Activated CD4-positive, alpha-beta T cell treated with anti-CD3 and anti-CD28 coated beads, Interleukin-2, amount 10 ng/mL, durations not matched to agents 24 days and 14 days (primary cell): ENCODE results near the gene OR2T1. TPM values are rescaled to one million over a fixed set of nuclear protein-coding genes. Genes with fewer than 3 reads are reported as not detected.

Experiments
- DNase-seq: peaks from one replicate; pipeline ENCODE4 v3.0.0; 2022
- H3K27ac Mint-ChIP-seq: one replicate; pipeline ENCODE4 v1.8.0; 2022; ENCODE audit warnings: mild to moderate bottlenecking, mixed read lengths
- H3K27me3 Mint-ChIP-seq: one replicate; pipeline ENCODE4 v1.8.0; 2022; ENCODE audit warnings: mixed read lengths
- H3K36me3 Mint-ChIP-seq: one replicate; pipeline ENCODE4 v1.8.0; 2022; ENCODE audit warnings: low read depth, mild to moderate bottlenecking, mixed read lengths
- H3K4me1 Mint-ChIP-seq: one replicate; pipeline ENCODE4 v1.8.0; 2021; ENCODE audit warnings: mixed read lengths
- H3K4me3 Mint-ChIP-seq: one replicate; pipeline ENCODE4 v1.8.0; 2022; ENCODE audit warnings: mild to moderate bottlenecking, moderate library complexity, mixed read lengths
- H3K9me3 Mint-ChIP-seq: one replicate; pipeline ENCODE4 v1.8.0; 2021; ENCODE audit warnings: mixed read lengths
- intact Hi-C: fragments of 100-400 bp; cut with micrococcal nuclease; formaldehyde crosslinking; loops from one replicate; pipeline ENCODE4 v1.15.1; 2023
- total RNA-seq: library from RNA; stranded (reverse); gene quantifications from 2 replicates; pipeline ENCODE4 v1.2.3, GENCODE V29; 2022

OR2T1 gene
- not detected in 2 replicates for total RNA-seq

GRCh38 chr1:248402748-248403147, at the start of gene OR2T1:
Gene OR2T1 (plus strand): TSS chr1:248403048. CDS start chr1:248406148, 3,100 bp downstream.
- intact Hi-C loops = no loop called here

DNA sequence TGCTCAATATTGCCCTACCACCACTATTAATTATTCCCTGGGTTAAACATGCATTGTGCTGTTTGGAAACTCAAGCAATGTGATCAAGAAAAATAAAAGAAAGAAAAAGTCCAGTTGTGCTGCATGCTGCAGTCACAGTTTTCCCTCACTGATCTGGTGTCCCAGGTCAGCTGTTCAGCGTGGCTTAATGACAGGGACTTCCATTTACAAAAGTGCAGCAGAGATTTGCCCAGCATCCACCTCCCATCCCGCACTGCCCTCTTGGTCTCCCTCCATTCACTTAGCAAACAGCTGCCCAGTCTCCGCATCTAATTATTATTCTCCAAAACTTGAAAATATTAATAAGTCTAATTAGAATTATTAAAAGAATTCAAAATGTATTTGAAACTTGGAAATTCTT, 43.4 kb upstream of the OR2T1 start:
- no peak for DNase-seq
- no peak overlapping the region for H3K4me3 Mint-ChIP-seq
- H3K4me1 Mint-ChIP-seq = no peaks in the 10 kb centered on the region
- no peaks in the 10 kb centered on the region for H3K36me3 Mint-ChIP-seq
- no peaks in the 10 kb centered on the region for H3K9me3 Mint-ChIP-seq
- intact Hi-C loops = no loop called here
- no peak overlapping the region for H3K27ac Mint-ChIP-seq
- H3K27me3 Mint-ChIP-seq = no peaks in the 10 kb centered on the region

More at GRCh38 chr1:248402748-248403147, at the start of gene OR2T1:
- Mint-ChIP-seq H3K27me3 (no peaks in the 10 kb centered on the region), H3K4me3 (no peak within 1 kb of the TSS), H3K4me1 (peaks cover 3% of the 10 kb centered on the region), H3K36me3 (no peaks in the 10 kb centered on the region), H3K27ac (no peak within 1 kb of the TSS), H3K9me3 (peaks cover 3% of the 10 kb centered on the region)
- DNase-seq = no peak

DNA sequence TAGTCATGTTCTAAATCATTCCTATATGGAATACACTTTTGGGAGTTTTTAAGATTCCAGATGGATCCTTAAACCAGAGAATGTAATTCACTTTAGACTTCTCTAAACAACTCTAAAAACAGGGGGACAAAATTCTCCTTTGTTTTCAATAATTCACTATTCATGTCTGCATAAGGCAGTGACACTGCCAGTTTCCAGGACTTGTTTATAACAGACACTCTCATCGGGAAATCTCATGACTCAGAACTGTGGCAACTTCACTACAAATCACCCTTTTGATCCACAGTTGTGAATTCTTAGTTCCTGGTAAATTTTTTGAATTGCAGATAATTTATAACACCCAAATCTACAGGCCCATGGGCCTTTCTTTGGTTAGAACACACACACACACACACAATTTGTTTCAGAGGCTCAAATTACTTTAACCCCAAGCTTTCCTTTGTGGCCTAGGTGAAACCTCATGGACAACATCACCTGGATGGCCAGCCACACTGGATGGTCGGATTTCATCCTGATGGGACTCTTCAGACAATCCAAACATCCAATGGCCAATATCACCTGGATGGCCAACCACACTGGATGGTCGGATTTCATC, 41.6 kb upstream of the OR2T1 start, which contains the start of gene OR2T4:
Gene OR2T4, plus strand, starts transcription at position 545 of the 595 bp plus-strand sequence. Its CDS starts 0 bp downstream, at position 545.
- H3K27me3 Mint-ChIP-seq = no peaks in the 10 kb centered on the region
- DNase-seq = no peak
- no peaks in the 10 kb centered on the region for H3K9me3 Mint-ChIP-seq
- no peak within 1 kb of the TSS for H3K27ac Mint-ChIP-seq
- H3K4me1 Mint-ChIP-seq = no peaks in the 10 kb centered on the region
- no peak within 1 kb of the TSS for H3K4me3 Mint-ChIP-seq
- H3K36me3 Mint-ChIP-seq = no peaks in the 10 kb centered on the region
- intact Hi-C loops = no loop called here

- no peaks in the 10 kb centered on the region for H3K36me3 Mint-ChIP-seq
- intact Hi-C loops = no loop called here
- H3K4me3 Mint-ChIP-seq = no peak overlapping the region
- H3K27ac Mint-ChIP-seq = no peak overlapping the region
- no peak for DNase-seq
- H3K4me1 Mint-ChIP-seq = no peaks in the 10 kb centered on the region
- no peaks in the 10 kb centered on the region for H3K27me3 Mint-ChIP-seq
- H3K9me3 Mint-ChIP-seq = no peaks in the 10 kb centered on the region
Observed at GRCh38 chr1:248366609-248367008, 36.2 kb upstream of the OR2T1 start.

GRCh38 chr1:248372394-248372793, 30.5 kb upstream of the OR2T1 start:
- Mint-ChIP-seq H3K27me3 (no peaks in the 10 kb centered on the region), H3K9me3 (no peaks in the 10 kb centered on the region), H3K27ac (no peak overlapping the region), H3K36me3 (no peaks in the 10 kb centered on the region), H3K4me1 (no peaks in the 10 kb centered on the region), H3K4me3 (no peak overlapping the region)
- intact Hi-C loops = no loop called here
- DNase-seq = no peak

DNA sequence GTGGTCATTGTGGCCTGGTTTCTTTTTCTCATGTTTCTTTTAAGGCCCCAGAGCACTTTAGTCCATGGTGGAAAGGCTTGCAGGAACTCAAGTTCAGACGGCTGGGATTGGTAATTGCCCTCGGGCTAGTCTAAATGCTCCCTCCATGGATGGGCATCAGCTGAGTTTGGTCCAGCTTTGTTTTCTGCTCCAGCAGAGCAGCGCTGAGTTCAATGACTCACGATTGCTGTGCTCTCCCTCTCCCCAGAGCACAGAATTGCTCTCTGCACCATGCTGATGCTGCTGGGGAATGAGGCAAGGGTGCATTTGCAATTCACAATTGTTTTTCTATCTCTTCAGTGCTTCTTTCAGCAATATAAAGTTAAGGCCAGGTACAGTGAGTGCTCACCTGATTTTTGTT, 29.1 kb upstream of the OR2T1 start:
- intact Hi-C loops = no loop called here
- no peaks in the 10 kb centered on the region for H3K9me3 Mint-ChIP-seq

GRCh38 chr1:248375446-248375845, 27.4 kb upstream of the OR2T1 start, which contains the start of gene OR2T6:
Gene OR2T6 (plus strand): TSS chr1:248375746. CDS start chr1:248387609, 11,863 bp downstream.
- Mint-ChIP-seq H3K27me3 (no peaks in the 10 kb centered on the region), H3K4me1 (no peaks in the 10 kb centered on the region), H3K9me3 (no peaks in the 10 kb centered on the region), H3K27ac (no peak within 1 kb of the TSS), H3K36me3 (no peaks in the 10 kb centered on the region), H3K4me3 (no peak within 1 kb of the TSS)
- intact Hi-C loops = no loop called here
- DNase-seq = no peak

More for the DNA sequence above, 29.1 kb upstream of the OR2T1 start:
- H3K4me3 Mint-ChIP-seq = no peak overlapping the region
- no peaks in the 10 kb centered on the region for H3K36me3 Mint-ChIP-seq
- H3K27me3 Mint-ChIP-seq = no peaks in the 10 kb centered on the region
- H3K27ac Mint-ChIP-seq = no peak overlapping the region
- no peak for DNase-seq
- no peaks in the 10 kb centered on the region for H3K4me1 Mint-ChIP-seq

- H3K27ac Mint-ChIP-seq = no peak overlapping the region
- H3K4me3 Mint-ChIP-seq = no peak overlapping the region
- no peaks in the 10 kb centered on the region for H3K27me3 Mint-ChIP-seq
- no peak for DNase-seq
- no peaks in the 10 kb centered on the region for H3K36me3 Mint-ChIP-seq
- no peaks in the 10 kb centered on the region for H3K9me3 Mint-ChIP-seq
- no peaks in the 10 kb centered on the region for H3K4me1 Mint-ChIP-seq
- intact Hi-C loops = no loop called here
Observed at GRCh38 chr1:248376916-248377315, 25.9 kb upstream of the OR2T1 start.

DNA sequence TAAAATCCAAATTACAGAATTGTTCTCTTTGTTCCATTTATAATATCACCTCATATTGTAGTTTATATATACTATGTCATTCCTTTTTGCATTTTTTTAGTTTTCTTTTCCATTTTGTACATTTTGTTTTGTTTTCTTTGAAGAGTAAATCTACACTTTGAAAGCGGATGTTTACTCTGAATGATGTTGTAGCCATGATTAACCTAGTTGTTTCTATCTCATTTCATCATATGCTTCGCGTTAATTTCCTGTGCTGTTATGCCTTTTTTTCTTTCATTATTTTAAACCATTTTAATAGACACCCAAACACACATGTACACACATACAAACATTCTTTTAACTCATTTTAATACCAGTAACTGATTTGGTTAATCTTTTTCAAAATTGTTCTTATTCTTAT, 22.0 kb upstream of the OR2T1 start:
- Mint-ChIP-seq H3K4me1 (no peaks in the 10 kb centered on the region), H3K9me3 (no peaks in the 10 kb centered on the region)

GRCh38 chr1:248388426-248388825, 14.4 kb upstream of the OR2T1 start:
- H3K9me3 Mint-ChIP-seq = no peaks in the 10 kb centered on the region
- no peaks in the 10 kb centered on the region for H3K36me3 Mint-ChIP-seq
- peaks cover 6% of the 10 kb centered on the region for H3K27me3 Mint-ChIP-seq

More for the DNA sequence above, 22.0 kb upstream of the OR2T1 start:
- Mint-ChIP-seq H3K4me3 (no peak overlapping the region), H3K36me3 (no peaks in the 10 kb centered on the region), H3K27ac (no peak overlapping the region), H3K27me3 (no peaks in the 10 kb centered on the region)
- no peak for DNase-seq
- intact Hi-C loops = no loop called here

DNA sequence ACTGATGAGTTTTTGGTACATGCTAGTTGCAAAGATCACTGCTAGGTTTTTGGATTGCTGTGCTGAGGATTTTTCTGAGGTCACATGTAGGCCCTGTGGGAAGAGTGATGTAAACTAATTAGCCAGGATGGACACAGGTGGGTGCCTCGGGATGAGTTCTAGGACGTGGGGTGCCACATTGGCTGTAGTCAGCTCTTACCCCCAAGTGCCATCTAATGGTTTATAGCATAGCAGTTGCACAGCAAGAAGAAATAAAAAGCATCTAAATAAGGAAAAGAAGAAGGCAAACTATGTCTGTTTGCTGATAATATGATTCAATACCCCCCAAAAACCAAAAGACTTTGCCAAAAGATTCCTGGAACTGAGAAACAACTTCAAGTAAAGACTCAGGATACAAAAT, 9.8 kb upstream of the OR2T1 start:
- no peaks in the 10 kb centered on the region for H3K36me3 Mint-ChIP-seq

More at GRCh38 chr1:248388426-248388825, 14.4 kb upstream of the OR2T1 start:
- Mint-ChIP-seq H3K27ac (no peak overlapping the region), H3K4me3 (no peak overlapping the region), H3K4me1 (no peaks in the 10 kb centered on the region)
- intact Hi-C loops = no loop called here
- DNase-seq = no peak

DNA sequence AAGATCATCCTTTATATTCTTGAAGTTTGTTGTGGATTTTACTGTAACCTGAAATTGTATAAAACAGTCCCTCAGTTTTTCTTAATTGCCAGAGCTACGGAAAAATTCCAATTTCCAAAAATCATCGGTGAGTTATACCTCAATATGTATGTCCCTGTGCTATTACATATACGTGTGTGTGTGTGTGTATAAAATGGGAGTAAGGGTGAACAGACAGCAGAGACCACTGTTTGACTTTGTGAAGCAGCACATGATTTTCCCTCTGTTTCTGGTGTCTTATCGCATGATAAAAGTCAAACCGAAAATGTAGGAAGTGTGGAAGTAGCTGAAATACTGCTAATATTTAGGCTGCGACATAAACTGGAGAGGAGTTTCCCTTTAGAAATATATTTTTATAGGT, 1.2 kb downstream of the OR2T1 start:
- no peak for DNase-seq
- Mint-ChIP-seq H3K27me3 (no peaks in the 10 kb centered on the region), H3K4me3 (no peak overlapping the region), H3K9me3 (peaks cover 3% of the 10 kb centered on the region), H3K36me3 (no peaks in the 10 kb centered on the region), H3K4me1 (peaks cover 3% of the 10 kb centered on the region), H3K27ac (no peak overlapping the region)
- intact Hi-C loops = loop anchor here (1.0 to 2.0 kb wide), 3 partner anchors 209 to 403 kb away; no protein-coding TSS in a partner anchor

More for the DNA sequence above, 9.8 kb upstream of the OR2T1 start:
- Mint-ChIP-seq H3K4me3 (no peak overlapping the region), H3K27ac (no peak overlapping the region), H3K9me3 (no peaks in the 10 kb centered on the region), H3K4me1 (no peaks in the 10 kb centered on the region), H3K27me3 (peaks cover 8% of the 10 kb centered on the region)
- intact Hi-C loops = no loop called here
- no peak for DNase-seq

DNA sequence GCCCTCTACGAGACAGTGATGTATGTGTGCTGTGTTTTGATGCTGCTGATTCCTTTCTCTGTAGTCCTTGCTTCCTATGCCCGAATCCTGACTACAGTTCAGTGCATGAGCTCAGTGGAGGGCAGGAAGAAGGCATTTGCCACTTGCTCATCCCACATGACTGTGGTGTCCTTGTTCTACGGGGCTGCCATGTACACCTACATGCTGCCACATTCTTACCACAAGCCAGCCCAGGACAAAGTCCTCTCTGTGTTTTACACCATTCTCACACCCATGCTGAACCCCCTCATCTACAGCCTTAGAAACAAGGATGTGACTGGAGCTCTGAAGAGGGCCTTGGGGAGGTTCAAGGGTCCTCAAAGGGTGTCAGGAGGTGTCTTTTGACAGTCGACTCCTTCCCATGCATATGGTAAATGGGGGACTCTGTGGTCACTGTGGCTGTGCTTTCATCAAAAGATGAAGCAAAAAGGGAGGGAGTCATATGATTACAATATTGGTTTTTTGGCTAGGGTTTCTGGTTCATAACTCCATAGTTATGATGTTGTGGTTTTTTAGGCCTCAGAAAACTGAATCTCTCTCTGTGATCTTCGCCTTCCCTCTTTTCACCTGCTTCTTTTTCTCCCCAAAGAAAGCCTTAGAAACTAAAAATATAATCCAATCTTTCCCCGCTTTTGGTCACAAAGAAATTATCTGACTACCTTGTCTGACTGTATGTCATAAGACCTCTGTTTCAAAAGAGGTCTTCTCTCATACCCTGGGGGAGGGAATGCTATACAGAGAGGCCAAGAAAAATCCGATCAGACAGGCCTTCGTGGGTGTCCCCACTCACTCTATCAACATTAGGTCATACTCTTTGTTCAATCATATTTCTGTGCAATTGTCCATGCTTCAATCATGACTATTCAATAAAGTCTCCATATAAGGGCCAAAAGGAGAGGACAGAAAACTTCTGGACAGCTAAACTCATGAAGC, 4.2 kb downstream of the OR2T1 start:
- no peaks in the 10 kb centered on the region for H3K36me3 Mint-ChIP-seq

GRCh38 chr1:248416226-248416625, 13.4 kb downstream of the OR2T1 start:
- Mint-ChIP-seq H3K36me3 (no peaks in the 10 kb centered on the region), H3K4me3 (no peak overlapping the region), H3K27me3 (no peaks in the 10 kb centered on the region), H3K9me3 (peaks cover 14% of the 10 kb centered on the region), H3K27ac (no peak overlapping the region), H3K4me1 (peaks cover 8% of the 10 kb centered on the region)
- intact Hi-C loops = no loop called here
- DNase-seq = no peak

More for the DNA sequence above, 4.2 kb downstream of the OR2T1 start:
- intact Hi-C loops = no loop called here
- no peak overlapping the region for H3K4me3 Mint-ChIP-seq
- H3K27me3 Mint-ChIP-seq = no peaks in the 10 kb centered on the region
- no peak for DNase-seq
- H3K9me3 Mint-ChIP-seq = peaks cover 11% of the 10 kb centered on the region
- peaks cover 3% of the 10 kb centered on the region for H3K4me1 Mint-ChIP-seq
- H3K27ac Mint-ChIP-seq = no peak overlapping the region
